Esophagus squamous epithelium (tissue), 4 donors: ENCODE measurements around the gene PVALEF.

Source experiments
- POLR2A ChIP-seq, 4 donors: fragments of 450-650 bp; IDR thresholded peaks; one replicate each; pipeline ENCODE4 v1.6.1; 2017; ENCODE audit warnings: antibody characterized with exemption in 4 of 4, mild to moderate bottlenecking in 4 of 4, moderate library complexity in 3 of 4
- TF ChIP-seq, protein P1 (sequence below), 6 experiments: fragments of 450-650 bp in 4 of 6; fragments of 200-600 bp in 2 of 6; sonication (generic) in 2 of 6; IDR thresholded peaks; one replicate each; pipeline ENCODE4 v1.5.1; 2016 to 2019; ENCODE audit warnings: antibody characterized with exemption in 6 of 6, mild to moderate bottlenecking in 4 of 6, moderate library complexity in 4 of 6

GRCh38 chr17:81197831-81198490 lies 32.7 kb downstream of the PVALEF start:
- TF ChIP-seq POLR2A (IDR thresholded peaks at IDR 0.05) = no peak
- TF ChIP-seq, protein P1, sequence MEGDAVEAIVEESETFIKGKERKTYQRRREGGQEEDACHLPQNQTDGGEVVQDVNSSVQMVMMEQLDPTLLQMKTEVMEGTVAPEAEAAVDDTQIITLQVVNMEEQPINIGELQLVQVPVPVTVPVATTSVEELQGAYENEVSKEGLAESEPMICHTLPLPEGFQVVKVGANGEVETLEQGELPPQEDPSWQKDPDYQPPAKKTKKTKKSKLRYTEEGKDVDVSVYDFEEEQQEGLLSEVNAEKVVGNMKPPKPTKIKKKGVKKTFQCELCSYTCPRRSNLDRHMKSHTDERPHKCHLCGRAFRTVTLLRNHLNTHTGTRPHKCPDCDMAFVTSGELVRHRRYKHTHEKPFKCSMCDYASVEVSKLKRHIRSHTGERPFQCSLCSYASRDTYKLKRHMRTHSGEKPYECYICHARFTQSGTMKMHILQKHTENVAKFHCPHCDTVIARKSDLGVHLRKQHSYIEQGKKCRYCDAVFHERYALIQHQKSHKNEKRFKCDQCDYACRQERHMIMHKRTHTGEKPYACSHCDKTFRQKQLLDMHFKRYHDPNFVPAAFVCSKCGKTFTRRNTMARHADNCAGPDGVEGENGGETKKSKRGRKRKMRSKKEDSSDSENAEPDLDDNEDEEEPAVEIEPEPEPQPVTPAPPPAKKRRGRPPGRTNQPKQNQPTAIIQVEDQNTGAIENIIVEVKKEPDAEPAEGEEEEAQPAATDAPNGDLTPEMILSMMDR (IDR thresholded peaks at IDR 0.05) = no peak
